GM21723 (cell line): Measurements from ENCODE around the gene ADPRHL1.
A peak's percentile ranks its signal among the peaks of the same experiment; 100 is the strongest.

Experiments used
- ATAC-seq: cut with Tn5 transposase; IDR thresholded peaks from one replicate; pipeline ENCODE4 v1.9.1; 2021; ENCODE audit warnings: mild to moderate bottlenecking, moderate library complexity; ENCODE audit not compliant: unreplicated experiment

ADPRHL1 gene

GRCh38 chr13:113452942-113453901 lies at the start of gene ADPRHL1:
ADPRHL1 (minus strand) TSS chr13:113453488; CDS start chr13:113453437, 51 bp downstream.
- no peak for ATAC-seq

GRCh38 chr13:113502686-113503085 lies 49.4 kb upstream of the ADPRHL1 start:
- ATAC-seq, result no peak

GRCh38 chr13:113500530-113501265 lies 47.4 kb upstream of the ADPRHL1 start:
- ATAC-seq, result no peak

GRCh38 chr13:113499936-113500335 lies 46.6 kb upstream of the ADPRHL1 start:
- no peak for ATAC-seq

- ATAC-seq, result no peak
Measured at GRCh38 chr13:113498905-113499304, 45.6 kb upstream of the ADPRHL1 start.

GRCh38 chr13:113497217-113497616 lies 43.9 kb upstream of the ADPRHL1 start:
- ATAC-seq, result no peak

- no peak for ATAC-seq
Measured at GRCh38 chr13:113495494-113496210, 42.4 kb upstream of the ADPRHL1 start.

- peak; percentile 23 for ATAC-seq
Measured at GRCh38 chr13:113493315-113493951, 40.1 kb upstream of the ADPRHL1 start.

GRCh38 chr13:113491982-113492381 lies 38.7 kb upstream of the ADPRHL1 start:
- no peak for ATAC-seq

- ATAC-seq, result no peak
Measured at GRCh38 chr13:113491418-113491883, 38.2 kb upstream of the ADPRHL1 start.

GRCh38 chr13:113490496-113491417 lies 37.5 kb upstream of the ADPRHL1 start, which contains the start of gene DCUN1D2:
DCUN1D2 (minus strand) TSS chr13:113490711; CDS start chr13:113490669, 42 bp downstream.
- peak; percentile 75 for ATAC-seq

GRCh38 chr13:113489549-113490495 lies 36.5 kb upstream of the ADPRHL1 start:
- peak; percentile 26 for ATAC-seq

- ATAC-seq, result no peak
Measured at GRCh38 chr13:113489171-113489548, 35.9 kb upstream of the ADPRHL1 start.

GRCh38 chr13:113488283-113488682 lies 35.0 kb upstream of the ADPRHL1 start:
- no peak for ATAC-seq

- ATAC-seq, result no peak
Measured at GRCh38 chr13:113486698-113487097, 33.4 kb upstream of the ADPRHL1 start.

- no peak for ATAC-seq
Measured at GRCh38 chr13:113485545-113485944, 32.3 kb upstream of the ADPRHL1 start.

- no peak for ATAC-seq
Measured at GRCh38 chr13:113483504-113484293, 30.4 kb upstream of the ADPRHL1 start.
